ENCODE results near the gene FKBP5. TPM values are rescaled to one million over a fixed set of nuclear protein-coding genes. Genes with fewer than 3 reads are reported as not detected.

The FKBP5 gene
- polyA plus RNA-seq, 2 of the 4 experiments (the other 2 are of a cell fraction) = 8.4 to 11.7 TPM

GRCh38 chr6:35637911-35638310 is 50.8 kb downstream of the FKBP5 start:
- Histone ChIP-seq H3K4me3 (no peak overlapping the region), H3K27ac (no peak overlapping the region), H3K4me2 (no peak overlapping the region), H3K4me1 (no peaks in the 10 kb centered on the region; the same call in 2 of the 3 replicates), H3K9me3 (no peaks in the 10 kb centered on the region)
- WGBS (ENCODE audit: missing lambda C conversion rate) = 86% methylated on average over 1 of the region's 1 CpG
- ChIA-PET CTCF (interaction anchor here (2.0 kb wide), 1 partner anchor 99 kb away, joined by 5 read pairs; the partner anchor contains the start of gene ARMC12), POLR2A (no interaction called here)
- FAIRE-seq (no peak), ATAC-seq (no peak), DNase-seq (ENCODE audit: low read depth in 1 of 2, low spot score in 1 of 2) (no peak)
- TF ChIP-seq SMC3 (IDR thresholded peaks at IDR 0.05) = no peak
- no peak for TF ChIP-seq FOSB (CRISPR knock-in tag; IDR thresholded peaks at IDR 0.05)
- no peak for TF ChIP-seq CBX2 (IDR thresholded peaks at IDR 0.05; ENCODE audit: borderline replicate concordance, low read depth)
- no peak for TF ChIP-seq PBX3 (IDR thresholded peaks at IDR 0.05)
- no peak for TF ChIP-seq RCOR1 (IDR thresholded peaks at IDR 0.05; ENCODE audit: low read depth, low read length)

- Histone ChIP-seq H3K4me2 (no peak overlapping the region), H3K4me1 (no peaks in the 10 kb centered on the region; the same call in 2 of the 3 replicates), H3K4me3 (no peak overlapping the region), H3K9me3 (no peaks in the 10 kb centered on the region), H3K27ac (no peak overlapping the region)
- FAIRE-seq (no peak), ATAC-seq (no peak), DNase-seq (ENCODE audit: low read depth in 1 of 2, low spot score in 1 of 2) (no peak)
- CTCF ChIA-PET = no interaction called here
- 78% methylated on average over 4 of the region's 4 CpGs for WGBS (ENCODE audit: missing lambda C conversion rate)
- TF ChIP-seq PBX3 (IDR thresholded peaks at IDR 0.05) = no peak
- no peak for TF ChIP-seq POLR2AphosphoS2 (conservative IDR thresholded peaks at IDR 0.05; ENCODE audit: low read length)
- no peak for TF ChIP-seq CHD2 (IDR thresholded peaks at IDR 0.05; ENCODE audit: low read length, partially characterized antibody)
- no peak for TF ChIP-seq BHLHE40 (IDR thresholded peaks at IDR 0.05; ENCODE audit: low read depth, low read length)
- no peak for TF ChIP-seq CBX2 (IDR thresholded peaks at IDR 0.05; ENCODE audit: borderline replicate concordance, low read depth)
- no peak for TF ChIP-seq HES2 (IDR thresholded peaks at IDR 0.05)
- no peak for TF ChIP-seq KDM1A (IDR thresholded peaks at IDR 0.05; ENCODE audit: low read depth)
- no peak for TF ChIP-seq MAFK (IDR thresholded peaks at IDR 0.05; ENCODE audit: partially characterized antibody)
- TF ChIP-seq RFX5 (IDR thresholded peaks at IDR 0.05) = no peak
- no peak for TF ChIP-seq ATOH8 (CRISPR knock-in tag; IDR thresholded peaks at IDR 0.05; ENCODE audit: low read depth)
- no peak for TF ChIP-seq EP300 (IDR thresholded peaks at IDR 0.05)
- TF ChIP-seq ZFP36 (IDR thresholded peaks at IDR 0.05; ENCODE audit: borderline replicate concordance, partially characterized antibody) = no peak
- no peak for TF ChIP-seq FOSL2 (IDR thresholded peaks at IDR 0.05)
- no peak for TF ChIP-seq FOSL2 (CRISPR knock-in tag; IDR thresholded peaks at IDR 0.05)
- TF ChIP-seq HMGXB4 (CRISPR knock-in tag; IDR thresholded peaks at IDR 0.05; ENCODE audit: borderline replicate concordance) = no peak
- TF ChIP-seq SREBF2 (IDR thresholded peaks at IDR 0.05) = no peak
- no peak for TF ChIP-seq MYC (IDR thresholded peaks at IDR 0.05; ENCODE audit: borderline replicate concordance, low read length)
- TF ChIP-seq HOXA7 (CRISPR knock-in tag; IDR thresholded peaks at IDR 0.05) = no peak
- POLR2A ChIA-PET = no interaction called here
These were observed 52.8 kb downstream of the FKBP5 start for GRCh38 chr6:35635601-35636597.
